Neuronal stem cell (in vitro differentiated cells): ENCODE measurements around the gene TBC1D14.

Experiments
- DNase-seq: peaks from one replicate; pipeline ENCODE4 v3.0.0-alpha.2; 2013; ENCODE audit warnings: low spot score
- H2AFZ ChIP-seq: one replicate; pipeline ENCODE4 v1.6.1; 2013; ENCODE audit warnings: mild to moderate bottlenecking, low read length, inconsistent platforms
- H2AK5ac ChIP-seq: 2 replicates; pipeline ENCODE4 v1.6.1; 2013; ENCODE audit warnings: low read depth, mild to moderate bottlenecking, inconsistent platforms, low read length, moderate library complexity, mixed read lengths
- H2BK120ac ChIP-seq: 2 replicates; pipeline ENCODE4 v1.6.1; 2013; ENCODE audit warnings: low read depth, mild to moderate bottlenecking, inconsistent platforms, low read length, moderate library complexity, mixed read lengths
- H2BK12ac ChIP-seq: one replicate; pipeline ENCODE4 v1.6.1; 2013; ENCODE audit warnings: low read length, inconsistent platforms
- H2BK15ac ChIP-seq: 2 replicates; pipeline ENCODE4 v1.6.1; 2013; ENCODE audit warnings: mild to moderate bottlenecking, low read length, inconsistent platforms, mixed read lengths
- H2BK5ac ChIP-seq: one replicate; pipeline ENCODE4 v1.6.1; 2013; ENCODE audit warnings: inconsistent platforms, mild to moderate bottlenecking, low read length, moderate library complexity
- H3K14ac ChIP-seq: one replicate; pipeline ENCODE4 v1.6.1; 2013; ENCODE audit warnings: low read length, inconsistent platforms
- H3K18ac ChIP-seq: 2 replicates; pipeline ENCODE4 v1.6.1; 2013; ENCODE audit warnings: low read length, inconsistent platforms
- H3K23ac ChIP-seq: 2 replicates; pipeline ENCODE4 v1.6.1; 2013; ENCODE audit warnings: low read depth, mild to moderate bottlenecking, mixed read lengths, low read length, inconsistent platforms; ENCODE audit not compliant: poor library complexity
- H3K27ac ChIP-seq: replicated peaks from 3 replicates; pipeline ENCODE4 v1.5.1; 2013; ENCODE audit warnings: low read length, inconsistent platforms
- H3K27me3 ChIP-seq, 3 experiments: 2 replicates each; pipeline ENCODE4 v1.6.1; 2013; ENCODE audit warnings: low read length in 3 of 3, mild to moderate bottlenecking in 2 of 3, inconsistent platforms in 1 of 3, low read depth in 1 of 3, mixed read lengths in 1 of 3, moderate library complexity in 1 of 3; ENCODE audit not compliant: control insufficient read depth in 3 of 3, insufficient read depth in 3 of 3
- H3K36me3 ChIP-seq, 2 donors: replicated peaks in 1 of 2; 2 replicates each; pipeline ENCODE4 v1.6.1; 2013; ENCODE audit warnings: low read length in 2 of 2; ENCODE audit not compliant: control insufficient read depth in 2 of 2, insufficient read depth in 2 of 2
- H3K4ac ChIP-seq: 2 replicates; pipeline ENCODE4 v1.6.1; 2013; ENCODE audit warnings: inconsistent platforms, mild to moderate bottlenecking, low read length, moderate library complexity
- H3K4me1 ChIP-seq, 2 donors: 1 replicate in 1 of 2; 2 replicates in 1 of 2; pipeline ENCODE4 v1.6.1; 2013; ENCODE audit warnings: low read length in 2 of 2, low read depth in 1 of 2; ENCODE audit not compliant: control insufficient read depth in 2 of 2, insufficient read depth in 1 of 2
- H3K4me2 ChIP-seq: one replicate; pipeline ENCODE4 v1.6.1; 2013; ENCODE audit warnings: mild to moderate bottlenecking, low read length, inconsistent platforms; ENCODE audit not compliant: insufficient read depth, poor library complexity, severe bottlenecking
- H3K4me3 ChIP-seq, 2 donors: 2 replicates each; pipeline ENCODE4 v1.5.1; 2013; ENCODE audit warnings: low read length in 2 of 2, mild to moderate bottlenecking in 2 of 2, inconsistent platforms in 1 of 2, moderate library complexity in 1 of 2
- H3K79me1 ChIP-seq: one replicate; pipeline ENCODE4 v1.6.1; 2013; ENCODE audit warnings: low read depth, mild to moderate bottlenecking, inconsistent platforms, low read length, moderate library complexity
- H3K9ac ChIP-seq: one replicate; pipeline ENCODE4 v1.6.1; 2013; ENCODE audit warnings: mild to moderate bottlenecking, low read depth, low read length, inconsistent platforms; ENCODE audit not compliant: poor library complexity
- H3K9me3 ChIP-seq, 2 donors: replicated peaks in 1 of 2; 2 replicates each; pipeline versions ENCODE3 to v1.6.1; 2013; ENCODE audit warnings: low read length in 2 of 2, mild to moderate bottlenecking in 2 of 2, inconsistent platforms in 1 of 2, low read depth in 1 of 2, mixed read lengths in 1 of 2, moderate library complexity in 1 of 2; ENCODE audit not compliant: control insufficient read depth in 2 of 2, insufficient read depth in 1 of 2
- H4K8ac ChIP-seq: one replicate; pipeline ENCODE4 v1.6.1; 2013; ENCODE audit warnings: low read depth, mild to moderate bottlenecking, inconsistent platforms, low read length, moderate library complexity
- H4K91ac ChIP-seq: one replicate; pipeline ENCODE4 v1.6.1; 2013; ENCODE audit warnings: low read length, low read depth, mild to moderate bottlenecking, inconsistent platforms; ENCODE audit not compliant: poor library complexity
- WGBS, 2 donors: extraction: QIAGEN DNeasy Blood & Tissue Kit; methylation state at CpG; one replicate each; pipeline ENCODE4 v1.1.7; 2013; ENCODE audit warnings: missing lambda C conversion rate in 2 of 2, mixed read lengths in 1 of 2; ENCODE audit not compliant: insufficient read length in 2 of 2, insufficient replicate concordance in 1 of 2; ENCODE audit errors: extremely low coverage in 2 of 2; 5-methylcytosine and 5-hydroxymethylcytosine counted together

Gene TBC1D14

DNA sequence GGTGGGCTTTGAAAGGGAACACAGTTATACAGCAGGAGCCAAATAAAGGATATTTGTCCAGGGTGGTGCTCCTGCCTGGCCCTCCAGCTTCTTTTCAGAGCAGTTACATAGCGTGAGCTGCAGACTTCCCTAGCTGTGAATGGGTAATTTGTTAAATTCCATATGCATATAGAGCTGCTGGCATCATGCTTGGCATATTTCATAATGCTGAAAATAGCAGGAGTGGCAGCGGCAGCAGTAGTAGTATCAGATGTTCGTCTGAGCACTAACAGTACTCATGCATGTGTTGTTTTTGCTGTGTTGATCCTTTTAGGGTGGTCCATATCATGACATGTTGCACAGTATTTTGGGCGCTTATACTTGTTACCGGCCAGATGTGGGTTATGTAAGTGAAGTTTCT is 99.9 kb downstream of the TBC1D14 start:
- no peak overlapping the region for H2BK15ac ChIP-seq
- no peak for DNase-seq
- H4K91ac ChIP-seq, result no peak overlapping the region
- H3K4me2 ChIP-seq, result no peak overlapping the region
- no peaks in the 10 kb centered on the region for H3K9me3 ChIP-seq
- no peak overlapping the region for H2AFZ ChIP-seq
- H3K36me3 ChIP-seq, result peaks cover 27 to 92% of the 10 kb centered on the region in 2 donors
- no peaks in the 10 kb centered on the region for H3K27me3 ChIP-seq
- H3K9ac ChIP-seq, result no peak overlapping the region
- no peak overlapping the region for H3K14ac ChIP-seq
- no peak overlapping the region for H2BK120ac ChIP-seq
- H3K27ac ChIP-seq, result no peak overlapping the region
- no peak overlapping the region for H2BK12ac ChIP-seq
- H3K23ac ChIP-seq, result no peak overlapping the region
- WGBS, 2 donors, result no CpG with 5 or more reads among the region's 5 CpGs
- H2BK5ac ChIP-seq, result no peak overlapping the region
- H3K4me3 ChIP-seq, result no peak overlapping the region
- no peak overlapping the region for H4K8ac ChIP-seq
- peaks cover 0 to 10% of the 10 kb centered on the region in 2 donors for H3K4me1 ChIP-seq
- H2AK5ac ChIP-seq, result no peak overlapping the region
- peaks cover 2% of the 10 kb centered on the region for H3K79me1 ChIP-seq
- H3K4ac ChIP-seq, result no peak overlapping the region
- H3K18ac ChIP-seq, result no peak overlapping the region

DNA sequence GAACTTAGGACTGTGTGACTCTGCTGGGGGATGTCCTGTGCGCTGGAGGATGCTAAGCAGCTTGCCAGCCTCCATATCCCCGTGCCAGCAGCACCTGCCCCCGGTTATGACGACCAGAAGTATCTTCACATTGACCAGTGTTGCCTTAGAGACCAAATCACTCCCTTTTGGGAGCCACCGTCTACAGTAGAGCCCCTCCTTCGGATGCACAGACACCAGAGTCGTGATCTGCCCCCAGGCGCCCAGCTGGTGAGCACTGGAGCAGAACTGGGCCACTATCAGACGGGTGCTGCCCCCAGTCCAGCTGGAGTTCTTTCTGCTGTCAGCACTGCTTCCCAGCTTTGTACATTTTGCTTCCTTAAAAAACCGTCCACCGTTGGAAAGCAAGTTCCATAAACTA is 103.5 kb downstream of the TBC1D14 start:
- no peak overlapping the region for H4K8ac ChIP-seq
- H2BK15ac ChIP-seq, result no peak overlapping the region
- H3K9ac ChIP-seq, result no peak overlapping the region
- no peak overlapping the region for H2BK5ac ChIP-seq
- no peak overlapping the region for H2AFZ ChIP-seq
- no peak overlapping the region for H4K91ac ChIP-seq
- no peaks in the 10 kb centered on the region for H3K4me1 ChIP-seq
- no peak overlapping the region for H3K14ac ChIP-seq
- no peak overlapping the region for H3K27ac ChIP-seq
- H2BK120ac ChIP-seq, result no peak overlapping the region
- H3K4me3 ChIP-seq, result peak overlapping the region in 1 of 2 donors; percentile 54
- H2AK5ac ChIP-seq, result no peak overlapping the region
- no peak overlapping the region for H3K23ac ChIP-seq
- H3K36me3 ChIP-seq, result peaks cover 49 to 93% of the 10 kb centered on the region in 2 donors
- no peaks in the 10 kb centered on the region for H3K27me3 ChIP-seq
- H3K4ac ChIP-seq, result no peak overlapping the region
- no peaks in the 10 kb centered on the region for H3K9me3 ChIP-seq
- no CpG with 5 or more reads among the region's 11 CpGs for WGBS, 2 donors
- H3K79me1 ChIP-seq, result peaks cover 1% of the 10 kb centered on the region
- no peak for DNase-seq
- H2BK12ac ChIP-seq, result no peak overlapping the region
- no peak overlapping the region for H3K18ac ChIP-seq
- no peak overlapping the region for H3K4me2 ChIP-seq

DNA sequence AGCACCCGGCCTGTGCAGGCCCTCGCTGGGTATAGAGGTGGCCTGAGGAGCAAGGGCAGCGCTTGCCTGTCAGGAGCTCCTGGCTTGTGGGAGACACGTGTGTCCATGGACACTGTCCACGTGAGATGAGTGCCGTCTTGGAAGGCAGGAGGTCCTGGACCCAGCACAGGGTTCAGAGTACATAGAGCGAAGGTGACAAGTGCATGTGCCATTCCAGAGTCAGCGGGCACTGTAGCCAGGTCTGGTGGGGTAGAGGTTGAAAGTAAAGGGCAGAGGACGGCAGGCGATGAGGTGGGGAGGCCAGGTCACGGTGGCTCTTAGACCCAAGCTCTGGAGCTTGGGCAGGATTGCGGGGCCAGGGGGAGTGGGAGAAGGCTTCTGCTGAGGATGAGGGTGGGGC is 105.2 kb downstream of the TBC1D14 start:
- DNase-seq, result no peak
- H2AK5ac ChIP-seq, result no peak overlapping the region
- H3K9ac ChIP-seq, result no peak overlapping the region
- no peak overlapping the region for H3K14ac ChIP-seq
- H2BK12ac ChIP-seq, result no peak overlapping the region
- H3K4me2 ChIP-seq, result no peak overlapping the region
- H3K23ac ChIP-seq, result peak overlapping the region; percentile 80
- no peak overlapping the region for H3K4ac ChIP-seq
- H3K4me3 ChIP-seq, result no peak overlapping the region
- H3K36me3 ChIP-seq, result peaks cover 42 to 92% of the 10 kb centered on the region in 2 donors
- peaks cover 1% of the 10 kb centered on the region for H3K79me1 ChIP-seq
- H3K27me3 ChIP-seq, result no peaks in the 10 kb centered on the region
- H3K18ac ChIP-seq, result no peak overlapping the region
- H4K8ac ChIP-seq, result no peak overlapping the region
- no peak overlapping the region for H2BK5ac ChIP-seq
- no peak overlapping the region for H2BK120ac ChIP-seq
- no peak overlapping the region for H2AFZ ChIP-seq
- no peak overlapping the region for H4K91ac ChIP-seq
- no peaks in the 10 kb centered on the region for H3K4me1 ChIP-seq
- H3K27ac ChIP-seq, result no peak overlapping the region
- no CpG with 5 or more reads among the region's 12 CpGs for WGBS, 2 donors
- H3K9me3 ChIP-seq, result no peaks in the 10 kb centered on the region
- H2BK15ac ChIP-seq, result no peak overlapping the region

DNA sequence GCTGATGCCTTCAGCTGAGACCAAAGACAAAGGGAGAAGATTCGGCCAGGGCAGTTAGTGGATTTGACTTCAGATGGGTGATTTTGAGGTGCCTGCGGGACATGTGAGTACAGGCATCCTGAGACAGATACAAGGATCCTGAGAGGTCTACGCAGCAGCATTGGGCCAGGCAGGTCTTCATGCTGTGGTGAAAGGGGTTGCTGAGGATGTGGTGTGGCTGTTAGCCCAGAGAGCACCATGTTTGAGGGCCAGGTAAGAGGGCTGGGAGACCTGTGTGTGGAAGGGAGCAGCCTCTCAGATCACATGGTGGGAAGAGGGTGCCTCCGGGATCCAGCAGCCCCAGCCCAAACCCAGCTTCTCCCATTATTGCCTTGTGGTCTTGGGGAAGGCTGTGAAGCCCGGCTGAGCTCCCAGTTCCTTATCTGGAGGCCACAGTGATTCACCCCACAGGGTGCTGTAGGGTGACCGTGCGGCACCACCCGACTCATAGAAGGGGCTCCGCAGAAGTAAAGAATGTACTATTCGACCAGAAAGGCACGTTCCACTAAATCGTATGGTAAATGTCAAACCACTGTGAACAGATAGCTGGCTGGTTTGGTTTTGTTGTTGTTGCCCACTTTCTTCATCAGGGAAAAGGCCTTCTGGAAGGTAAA is 105.9 kb downstream of the TBC1D14 start:
- Histone ChIP-seq H2BK5ac (no peak overlapping the region), H3K79me1 (peaks cover 1% of the 10 kb centered on the region), H3K18ac (peak overlapping the region; percentile 29), H4K8ac (peak overlapping the region; percentile 48), H3K4ac (no peak overlapping the region), H3K27me3 (no peaks in the 10 kb centered on the region), H2AFZ (no peak overlapping the region), H3K23ac (no peak overlapping the region), H2AK5ac (no peak overlapping the region), H3K4me3 (no peak overlapping the region), H3K14ac (no peak overlapping the region), H3K36me3 (peaks cover 38 to 87% of the 10 kb centered on the region in 2 donors), H4K91ac (no peak overlapping the region), H3K4me2 (no peak overlapping the region), H3K9ac (no peak overlapping the region), H2BK12ac (no peak overlapping the region), H3K4me1 (peaks cover 0 to 5% of the 10 kb centered on the region in 2 donors), H3K9me3 (no peaks in the 10 kb centered on the region), H2BK15ac (no peak overlapping the region), H2BK120ac (no peak overlapping the region), H3K27ac (no peak overlapping the region)
- no peak for DNase-seq
- WGBS, 2 donors, result no CpG with 5 or more reads among the region's 12 CpGs
